Measurements from ENCODE around the gene RNASEH2C.

Gene RNASEH2C

GRCh38 chr11:65730461-65730860, 9.9 kb upstream of the RNASEH2C start:
- Mint-ChIP-seq H3K9me3 (no peaks in the 10 kb centered on the region), H3K36me3 (no peaks in the 10 kb centered on the region), H3K4me1 (no peaks in the 10 kb centered on the region), H3K4me3 (no peak overlapping the region), H3K27ac (no peak overlapping the region)
- ATAC-seq (no peak), DNase-seq (ENCODE audit: low spot score in 2 of 2) (no peak)

- Mint-ChIP-seq H3K4me1 (no peaks in the 10 kb centered on the region), H3K36me3 (no peaks in the 10 kb centered on the region), H3K4me3 (no peak overlapping the region), H3K9me3 (no peaks in the 10 kb centered on the region), H3K27ac (no peak overlapping the region)
- ATAC-seq (no peak), DNase-seq (ENCODE audit: low spot score in 2 of 2) (no peak)
Measured at GRCh38 chr11:65727865-65728264, 7.3 kb upstream of the RNASEH2C start.

- Mint-ChIP-seq H3K4me1 (no peaks in the 10 kb centered on the region), H3K27ac (no peak overlapping the region), H3K4me3 (no peak overlapping the region), H3K36me3 (no peaks in the 10 kb centered on the region), H3K9me3 (no peaks in the 10 kb centered on the region)
- ATAC-seq (no peak), DNase-seq (ENCODE audit: low spot score in 2 of 2) (no peak)
Measured at GRCh38 chr11:65726660-65727059, 6.1 kb upstream of the RNASEH2C start.

- Mint-ChIP-seq H3K4me3 (no peak overlapping the region), H3K9me3 (no peaks in the 10 kb centered on the region), H3K36me3 (peaks cover 36% of the 10 kb centered on the region), H3K4me1 (peaks cover 31% of the 10 kb centered on the region), H3K27ac (no peak overlapping the region)
- no peak for DNase-seq (ENCODE audit: low spot score in 2 of 2)
- no peak for ATAC-seq
Measured at GRCh38 chr11:65722261-65722660, 1.7 kb upstream of the RNASEH2C start.

- ATAC-seq (peak; percentile 44), DNase-seq (ENCODE audit: low spot score in 2 of 2) (no peak)
- Mint-ChIP-seq H3K36me3 (peaks cover 60% of the 10 kb centered on the region), H3K9me3 (no peaks in the 10 kb centered on the region), H3K27ac (peak overlapping the region; percentile 92), H3K4me3 (peak overlapping the region; percentile 95), H3K4me1 (peaks cover 50% of the 10 kb centered on the region)
Measured at GRCh38 chr11:65719871-65720210, 757 bp downstream of the RNASEH2C start.

- no peak for ATAC-seq
- DNase-seq (ENCODE audit: low spot score in 2 of 2) = no peak
- Mint-ChIP-seq H3K4me1 (peaks cover 56% of the 10 kb centered on the region), H3K36me3 (peaks cover 68% of the 10 kb centered on the region), H3K27ac (peak overlapping the region; percentile 92), H3K4me3 (peak overlapping the region; percentile 95), H3K9me3 (no peaks in the 10 kb centered on the region)
Measured at GRCh38 chr11:65718964-65719492, 1.6 kb downstream of the RNASEH2C start.

GRCh38 chr11:65718531-65718930, 2.1 kb downstream of the RNASEH2C start:
- H3K4me1 Mint-ChIP-seq = peaks cover 59% of the 10 kb centered on the region
- peak overlapping the region; percentile 95 for H3K4me3 Mint-ChIP-seq
- H3K27ac Mint-ChIP-seq = peak overlapping the region; percentile 92
- H3K9me3 Mint-ChIP-seq = no peaks in the 10 kb centered on the region
- H3K36me3 Mint-ChIP-seq = peaks cover 73% of the 10 kb centered on the region
- no peak for ATAC-seq
- no peak for DNase-seq (ENCODE audit: low spot score in 2 of 2)

- H3K9me3 Mint-ChIP-seq = no peaks in the 10 kb centered on the region
- DNase-seq (ENCODE audit: low spot score in 2 of 2) = no peak
- H3K4me1 Mint-ChIP-seq = peaks cover 62% of the 10 kb centered on the region
- ATAC-seq = no peak
- H3K4me3 Mint-ChIP-seq = peak overlapping the region; percentile 95
- H3K27ac Mint-ChIP-seq = peak overlapping the region; percentile 92
- H3K36me3 Mint-ChIP-seq = peaks cover 79% of the 10 kb centered on the region
Measured at GRCh38 chr11:65717906-65718305, 2.7 kb downstream of the RNASEH2C start.

- peaks cover 69% of the 10 kb centered on the region for H3K4me1 Mint-ChIP-seq
- no peaks in the 10 kb centered on the region for H3K9me3 Mint-ChIP-seq
- H3K27ac Mint-ChIP-seq = peak overlapping the region; percentile 92
- peaks cover 89% of the 10 kb centered on the region for H3K36me3 Mint-ChIP-seq
- ATAC-seq = no peak
- H3K4me3 Mint-ChIP-seq = no peak overlapping the region
- DNase-seq (ENCODE audit: low spot score in 2 of 2) = no peak
Measured at GRCh38 chr11:65716774-65717405, 3.7 kb downstream of the RNASEH2C start.

GRCh38 chr11:65716302-65716701, 4.3 kb downstream of the RNASEH2C start:
- peak overlapping the region; percentile 43 for H3K27ac Mint-ChIP-seq
- H3K9me3 Mint-ChIP-seq = no peaks in the 10 kb centered on the region
- peaks cover 72% of the 10 kb centered on the region for H3K4me1 Mint-ChIP-seq
- H3K36me3 Mint-ChIP-seq = peaks cover 94% of the 10 kb centered on the region
- H3K4me3 Mint-ChIP-seq = no peak overlapping the region
- DNase-seq (ENCODE audit: low spot score in 2 of 2) (no peak), ATAC-seq (no peak)

- H3K4me1 Mint-ChIP-seq = peaks cover 63% of the 10 kb centered on the region
- ATAC-seq = no peak
- H3K4me3 Mint-ChIP-seq = no peak overlapping the region
Measured at GRCh38 chr11:65714433-65714832, 6.2 kb downstream of the RNASEH2C start.

GRCh38 chr11:65713212-65713969, 7.2 kb downstream of the RNASEH2C start:
- peak overlapping the region; percentile 82 for H3K27ac Mint-ChIP-seq
- ATAC-seq (no peak), DNase-seq (ENCODE audit: low spot score in 2 of 2) (no peak)
- H3K4me1 Mint-ChIP-seq = peaks cover 53% of the 10 kb centered on the region
- H3K9me3 Mint-ChIP-seq = no peaks in the 10 kb centered on the region
- H3K4me3 Mint-ChIP-seq = peak overlapping the region; percentile 89
- peaks cover 70% of the 10 kb centered on the region for H3K36me3 Mint-ChIP-seq

More at GRCh38 chr11:65714433-65714832, 6.2 kb downstream of the RNASEH2C start:
- peak overlapping the region; percentile 44 for H3K27ac Mint-ChIP-seq
- H3K36me3 Mint-ChIP-seq = peaks cover 80% of the 10 kb centered on the region
- H3K9me3 Mint-ChIP-seq = no peaks in the 10 kb centered on the region
- no peak for DNase-seq (ENCODE audit: low spot score in 2 of 2)

- Mint-ChIP-seq H3K9me3 (no peaks in the 10 kb centered on the region), H3K27ac (peak overlapping the region; percentile 99), H3K4me3 (peak overlapping the region; percentile 89), H3K4me1 (peaks cover 45% of the 10 kb centered on the region), H3K36me3 (peaks cover 62% of the 10 kb centered on the region)
- ATAC-seq (no peak), DNase-seq (ENCODE audit: low spot score in 2 of 2) (no peak)
Measured at GRCh38 chr11:65712633-65713076, 7.9 kb downstream of the RNASEH2C start.

GRCh38 chr11:65711785-65712632, 8.6 kb downstream of the RNASEH2C start, which contains the start of gene KAT5:
TSS of gene KAT5 (plus strand) at chr11:65712252. CDS start at chr11:65712268, 16 bp downstream.
- peak within 1 kb of the TSS; percentile 89 for H3K4me3 Mint-ChIP-seq
- DNase-seq (ENCODE audit: low spot score in 2 of 2) = peak; percentile 97 to 100
- peaks cover 41% of the 10 kb centered on the region for H3K4me1 Mint-ChIP-seq
- peaks cover 56% of the 10 kb centered on the region for H3K36me3 Mint-ChIP-seq
- peak; percentile 93 for ATAC-seq
- H3K9me3 Mint-ChIP-seq = no peaks in the 10 kb centered on the region
- peak within 1 kb of the TSS; percentile 99 for H3K27ac Mint-ChIP-seq

- Mint-ChIP-seq H3K9me3 (no peaks in the 10 kb centered on the region), H3K36me3 (peaks cover 45% of the 10 kb centered on the region), H3K27ac (no peak overlapping the region), H3K4me1 (peaks cover 34% of the 10 kb centered on the region), H3K4me3 (peak overlapping the region; percentile 89)
- DNase-seq (ENCODE audit: low spot score in 2 of 2) = no peak
- ATAC-seq = no peak
Measured at GRCh38 chr11:65710421-65710820, 10.2 kb downstream of the RNASEH2C start.
